ENCODE data around the gene HBEGF.

DNA sequence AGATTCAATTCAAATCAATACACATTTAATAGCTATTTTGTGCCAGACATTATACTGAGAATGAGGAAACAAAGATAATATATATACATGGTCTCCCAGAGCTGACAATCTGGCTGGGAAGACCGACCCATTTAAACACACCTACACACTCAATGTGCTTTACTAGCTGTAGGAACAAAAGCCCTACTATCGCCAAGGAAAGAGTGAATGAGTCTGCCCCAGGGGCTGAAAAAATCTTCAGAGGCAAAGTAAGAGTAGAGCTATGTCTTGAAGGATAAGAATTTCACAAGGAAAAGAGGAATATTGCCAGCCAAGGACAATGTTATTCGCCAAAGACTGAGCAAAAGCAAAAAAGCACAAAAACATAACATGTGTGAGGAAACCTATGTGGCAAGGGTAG is 50.1 kb downstream of the HBEGF start:
- TF ChIP-seq CTCF (conservative IDR thresholded peaks at IDR 0.05 in 1 of 2, IDR thresholded peaks at IDR 0.05 in 1 of 2; ENCODE audit: low read depth in 1 of 2, low read length in 2 of 2), result no peak
- no peak for TF ChIP-seq EZH2 (IDR thresholded peaks at IDR 0.05; ENCODE audit: low read length, missing control alignments)
